HCT116 (cell line): ENCODE data around the gene AFAP1L2. TPM values are rescaled to one million over a fixed set of nuclear protein-coding genes. Genes with fewer than 3 reads are reported as not detected.

Source experiments
- ATAC-seq: fragments of 200-7000 bp; cut with Tn5 transposase; 2 replicates; pipeline ENCODE4 v1.9.1; 2020; ENCODE audit warnings: mild to moderate bottlenecking, moderate library complexity
- BruUV-seq: library from RNA; stranded (reverse); fragments of 400-500 nt; replicated peaks from 2 replicates; lab custom pipeline; 2021; lab: Mats Ljungman, UMichigan
- CTCF ChIA-PET: fragments of 300-600 bp; sonication (Branson Sonifier 250); formaldehyde crosslinking; loops from one replicate; lab custom pipeline; 2021; ENCODE audit warnings: antibody characterized with exemption; lab: Charles Lee
- POLR2A ChIA-PET: fragments of 300-600, 350-600 bp; sonication (Branson Sonifier 250); formaldehyde crosslinking; loops from one replicate; lab custom pipeline; 2021; ENCODE audit warnings: antibody characterized with exemption; lab: Charles Lee
- RAD21 ChIA-PET, 2 experiments: fragments of 300-600 bp; sonication (Branson Sonifier 250); formaldehyde crosslinking; loops; one replicate each; lab custom pipeline; 2023; ENCODE audit warnings: low total read pairs in 2 of 2; ENCODE audit not compliant: uncharacterized antibody in 2 of 2, unreplicated experiment in 2 of 2, low non-redundant PET in 1 of 2; lab: Charles Lee
- DNase-seq: peaks from one replicate; pipeline ENCODE4 v3.0.0-alpha.2; 2010; ENCODE audit warnings: low read depth, low spot score
- H2AFZ ChIP-seq: fragments of 200-600 bp; shearing (Covaris generic), sonication (generic); 2 replicates; pipeline ENCODE4 v1.6.1; 2017; ENCODE audit warnings: low read depth, mixed run types, mixed read lengths, antibody characterized with exemption, low read length; ENCODE audit not compliant: poor library complexity, severe bottlenecking
- H3K27ac ChIP-seq: 2 replicates; pipeline ENCODE4 v1.5.1; 2012; ENCODE audit warnings: low read depth, low read length
- H3K27me3 ChIP-seq: fragments of 200-600 bp; sonication (generic); 2 replicates; pipeline ENCODE4 v1.6.1; 2016; ENCODE audit warnings: mixed run types, low read length, mixed read lengths; ENCODE audit not compliant: insufficient read depth
- H3K36me3 ChIP-seq, 2 experiments: fragments of 200-500 bp in 1 of 2; fragments of 200-600 bp in 1 of 2; sonication (Bioruptor generic) in 1 of 2; sonication (generic) in 1 of 2; 2 replicates each; pipeline versions ENCODE4 v1.5.1 to v1.6.1; 2014 to 2016; ENCODE audit warnings: low read length in 2 of 2, inconsistent platforms in 1 of 2, mixed read lengths in 1 of 2, mixed run types in 1 of 2; ENCODE audit not compliant: insufficient read depth in 2 of 2, control insufficient read depth in 1 of 2
- H3K4me1 ChIP-seq, 2 experiments: fragments of 200-600 bp in 1 of 2; sonication (generic) in 1 of 2; 2 replicates each; pipeline versions ENCODE4 v1.5.1 to v1.6.1; 2012 to 2017; ENCODE audit warnings: low read length in 2 of 2, inconsistent platforms in 1 of 2, mild to moderate bottlenecking in 1 of 2, mixed read lengths in 1 of 2, mixed run types in 1 of 2, moderate library complexity in 1 of 2; ENCODE audit not compliant: insufficient read depth in 2 of 2, control insufficient read depth in 1 of 2
- H3K4me2 ChIP-seq: fragments of 200-600 bp; sonication (generic); 2 replicates; pipeline ENCODE4 v1.6.1; 2017; ENCODE audit warnings: mixed run types, low read length, mixed read lengths
- H3K4me3 ChIP-seq, 2 experiments: fragments of 200-600 bp in 1 of 2; sonication (generic) in 1 of 2; replicated peaks in 1 of 2; 2 replicates each; pipeline ENCODE4 v1.5.1; 2011 to 2016; ENCODE audit warnings: low read length in 2 of 2, control low read depth in 1 of 2, low read depth in 1 of 2, mild to moderate bottlenecking in 1 of 2, mixed read lengths in 1 of 2, mixed run types in 1 of 2
- H3K79me2 ChIP-seq: fragments of 200-600 bp; sonication (generic); 2 replicates; pipeline ENCODE4 v1.6.1; 2017; ENCODE audit warnings: mild to moderate bottlenecking, mixed run types, low read length, moderate library complexity, mixed read lengths; ENCODE audit not compliant: insufficient read depth
- H3K9ac ChIP-seq: fragments of 200-600 bp; sonication (generic); 2 replicates; pipeline ENCODE4 v1.6.1; 2016; ENCODE audit warnings: low read length, mixed read lengths
- H3K9me2 ChIP-seq: fragments of 200-600 bp; sonication (generic), shearing (Covaris generic); 2 replicates; pipeline ENCODE4 v1.6.1; 2017; ENCODE audit warnings: mixed run types, mild to moderate bottlenecking, moderate library complexity; ENCODE audit not compliant: insufficient read depth
- H3K9me3 ChIP-seq, 2 experiments: fragments of 200-500 bp in 1 of 2; fragments of 200-600 bp in 1 of 2; sonication (Bioruptor generic) in 1 of 2; sonication (generic) in 1 of 2; 2 replicates each; pipeline ENCODE4 v1.6.1; 2014 to 2017; ENCODE audit warnings: low read length in 2 of 2, mixed read lengths in 2 of 2, inconsistent platforms in 1 of 2, low read depth in 1 of 2, mild to moderate bottlenecking in 1 of 2, mixed run types in 1 of 2, moderate library complexity in 1 of 2; ENCODE audit not compliant: control insufficient read depth in 1 of 2, insufficient read depth in 1 of 2
- H4K20me1 ChIP-seq: fragments of 200-600 bp; sonication (generic), shearing (Covaris generic); 2 replicates; pipeline ENCODE4 v1.6.1; 2017; ENCODE audit warnings: mixed run types, mild to moderate bottlenecking, moderate library complexity; ENCODE audit not compliant: insufficient read depth
- CBX3 ChIP-seq: IDR thresholded peaks from 2 replicates; pipeline ENCODE4 v1.6.1; 2012; ENCODE audit warnings: low read depth
- CEBPB ChIP-seq: IDR thresholded peaks from 2 replicates; pipeline ENCODE4 v1.6.1; 2012; ENCODE audit warnings: low read depth
- EGR1 ChIP-seq: IDR thresholded peaks from 2 replicates; pipeline ENCODE4 v1.6.1; 2012; ENCODE audit warnings: low read depth
- FOSL1 ChIP-seq: IDR thresholded peaks from 2 replicates; pipeline ENCODE4 v1.6.1; 2012; ENCODE audit warnings: low read depth
- JUND ChIP-seq: IDR thresholded peaks from 2 replicates; pipeline ENCODE4 v1.6.1; 2012
- POLR2AphosphoS5 ChIP-seq: IDR thresholded peaks from 2 replicates; pipeline ENCODE4 v1.6.1; 2011; ENCODE audit warnings: mild to moderate bottlenecking, low read depth, low read length, moderate library complexity
- RAD21 ChIP-seq: IDR thresholded peaks from 2 replicates; pipeline ENCODE4 v1.6.1; 2012; ENCODE audit warnings: low read depth, mild to moderate bottlenecking
- SP1 ChIP-seq: IDR thresholded peaks from 2 replicates; pipeline ENCODE4 v1.6.1; 2012; ENCODE audit warnings: low read depth
- YY1 ChIP-seq: IDR thresholded peaks from 2 replicates; pipeline ENCODE4 v1.6.1; 2011; ENCODE audit warnings: low read length, low read depth, moderate library complexity, mild to moderate bottlenecking; ENCODE audit not compliant: insufficient replicate concordance; ENCODE audit errors: extremely low read depth
- ZNF274 ChIP-seq: fragments of 200-500 bp; sonication (Bioruptor generic); IDR thresholded peaks from 2 replicates; pipeline ENCODE4 v1.6.1; 2014; ENCODE audit warnings: mild to moderate bottlenecking, low read depth, low read length, inconsistent platforms
- intact Hi-C: fragments of 100-400 bp; cut with micrococcal nuclease; formaldehyde crosslinking; loops from 2 replicates; pipeline ENCODE4 v1.10.0; 2022
- total RNA-seq: library from RNA; stranded (reverse); gene quantifications from one replicate; pipeline ENCODE4 v1.2.1, GENCODE V29; 2021; ENCODE audit not compliant: unreplicated experiment
- TF ChIP-seq, protein P1 (sequence below): IDR thresholded peaks from 2 replicates; pipeline ENCODE4 v1.6.1; 2012; ENCODE audit warnings: low read depth
- TF ChIP-seq, protein P2 (sequence below): IDR thresholded peaks from 2 replicates; pipeline ENCODE4 v1.6.1; 2012

The AFAP1L2 gene
- total RNA-seq, 1 experiment from 2014 or later, result 0.93 TPM

DNA sequence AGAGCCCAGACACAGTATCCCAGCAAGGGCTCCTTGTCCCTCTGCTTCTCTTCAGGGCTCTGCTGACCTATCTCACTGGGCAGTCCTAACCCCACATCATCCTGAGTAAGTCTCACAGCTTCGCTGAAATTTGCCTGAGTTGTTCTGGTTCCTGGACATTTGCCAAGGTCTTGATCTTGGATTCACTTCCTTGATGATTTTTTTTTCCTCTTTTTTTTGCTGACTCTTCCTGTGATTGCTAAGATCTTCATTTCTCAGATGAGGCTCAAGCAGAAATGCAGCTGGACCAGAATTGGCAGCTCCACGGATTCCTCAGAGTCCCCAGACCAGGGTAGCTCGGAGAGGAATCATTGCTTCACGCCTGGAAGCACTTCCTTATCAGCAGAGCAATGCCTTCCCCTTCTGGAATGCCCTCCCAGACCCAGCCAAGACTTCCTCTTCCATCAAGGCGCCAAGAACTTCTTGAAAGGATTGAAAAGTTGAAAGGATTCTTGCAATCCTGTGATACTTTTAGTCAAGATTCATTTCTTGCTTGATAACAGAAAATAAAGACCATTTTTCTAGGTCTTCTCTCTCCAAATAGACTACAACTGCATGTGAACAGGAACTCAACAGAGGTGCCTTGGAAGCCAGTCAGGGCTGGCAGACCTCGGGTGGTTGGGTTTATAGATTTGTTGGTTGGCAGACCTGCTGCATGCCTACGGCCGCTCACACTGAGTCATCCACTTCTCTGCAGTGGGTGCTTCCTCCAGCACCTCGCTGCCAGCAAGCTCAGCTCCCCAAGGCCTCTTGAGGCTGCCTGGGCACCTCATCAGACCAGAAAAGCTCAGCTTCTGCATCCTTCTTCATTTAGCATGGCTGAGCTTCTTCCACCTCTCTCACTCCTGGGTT is 8.8 kb upstream of the AFAP1L2 start:
- CTCF ChIA-PET, result interaction anchor here (0.7 kb wide), 1 partner anchor 16 kb away, joined by 3 read pairs; no protein-coding TSS in a partner anchor
- Histone ChIP-seq H3K36me3 (no peaks in the 10 kb centered on the region), H3K4me2 (peak overlapping the region; percentile 59), H3K79me2 (no peaks in the 10 kb centered on the region), H4K20me1 (no peaks in the 10 kb centered on the region), H3K4me3 (0 out of 4 replicates have a peak overlapping the region, but pooled peaks of 1 of the 2 experiments have one; percentile 5), H3K27me3 (peaks cover 22% of the 10 kb centered on the region; the same call in 1 of the 2 replicates), H3K9me2 (no peaks in the 10 kb centered on the region), H3K27ac (peak overlapping the region; percentile 25; the same call in 1 of the 2 replicates), H3K9ac (no peak overlapping the region), H2AFZ (peak overlapping the region; percentile 94), H3K9me3 (no peaks in the 10 kb centered on the region), H3K4me1 (peaks cover 13 to 20% of the 10 kb centered on the region in 2 experiments)
- TF ChIP-seq FOSL1 (peak; percentile 75), JUND (peak; percentile 74; the same call in 1 of the 2 replicates), CEBPB (peak; percentile 54), CBX3 (peak; percentile 54; the same call in 1 of the 2 replicates), RAD21 (peak; percentile 26; the same call in 1 of the 2 replicates), SP1 (peak; percentile 49; the same call in 1 of the 2 replicates), YY1 (peak; percentile 4), EGR1 (no peak), ZNF274 (no peak), POLR2AphosphoS5 (peak; percentile 16; the same call in 1 of the 2 replicates)
- TF ChIP-seq, protein P1, sequence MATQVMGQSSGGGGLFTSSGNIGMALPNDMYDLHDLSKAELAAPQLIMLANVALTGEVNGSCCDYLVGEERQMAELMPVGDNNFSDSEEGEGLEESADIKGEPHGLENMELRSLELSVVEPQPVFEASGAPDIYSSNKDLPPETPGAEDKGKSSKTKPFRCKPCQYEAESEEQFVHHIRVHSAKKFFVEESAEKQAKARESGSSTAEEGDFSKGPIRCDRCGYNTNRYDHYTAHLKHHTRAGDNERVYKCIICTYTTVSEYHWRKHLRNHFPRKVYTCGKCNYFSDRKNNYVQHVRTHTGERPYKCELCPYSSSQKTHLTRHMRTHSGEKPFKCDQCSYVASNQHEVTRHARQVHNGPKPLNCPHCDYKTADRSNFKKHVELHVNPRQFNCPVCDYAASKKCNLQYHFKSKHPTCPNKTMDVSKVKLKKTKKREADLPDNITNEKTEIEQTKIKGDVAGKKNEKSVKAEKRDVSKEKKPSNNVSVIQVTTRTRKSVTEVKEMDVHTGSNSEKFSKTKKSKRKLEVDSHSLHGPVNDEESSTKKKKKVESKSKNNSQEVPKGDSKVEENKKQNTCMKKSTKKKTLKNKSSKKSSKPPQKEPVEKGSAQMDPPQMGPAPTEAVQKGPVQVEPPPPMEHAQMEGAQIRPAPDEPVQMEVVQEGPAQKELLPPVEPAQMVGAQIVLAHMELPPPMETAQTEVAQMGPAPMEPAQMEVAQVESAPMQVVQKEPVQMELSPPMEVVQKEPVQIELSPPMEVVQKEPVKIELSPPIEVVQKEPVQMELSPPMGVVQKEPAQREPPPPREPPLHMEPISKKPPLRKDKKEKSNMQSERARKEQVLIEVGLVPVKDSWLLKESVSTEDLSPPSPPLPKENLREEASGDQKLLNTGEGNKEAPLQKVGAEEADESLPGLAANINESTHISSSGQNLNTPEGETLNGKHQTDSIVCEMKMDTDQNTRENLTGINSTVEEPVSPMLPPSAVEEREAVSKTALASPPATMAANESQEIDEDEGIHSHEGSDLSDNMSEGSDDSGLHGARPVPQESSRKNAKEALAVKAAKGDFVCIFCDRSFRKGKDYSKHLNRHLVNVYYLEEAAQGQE, result no peak
- TF ChIP-seq, protein P2, sequence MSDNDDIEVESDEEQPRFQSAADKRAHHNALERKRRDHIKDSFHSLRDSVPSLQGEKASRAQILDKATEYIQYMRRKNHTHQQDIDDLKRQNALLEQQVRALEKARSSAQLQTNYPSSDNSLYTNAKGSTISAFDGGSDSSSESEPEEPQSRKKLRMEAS, result peak; percentile 55; the same call in 1 of the 2 replicates
- DNase-seq, result peak; percentile 36
- no TSS peak for BruUV-seq
- peak; percentile 89 for ATAC-seq
- RAD21 ChIA-PET, result no interaction called here
- POLR2A ChIA-PET, result no interaction called here
- intact Hi-C loops, result no loop called here
